BJ (cell line): ENCODE data around the gene RNU4-1. TPM values are rescaled to one million over a fixed set of nuclear protein-coding genes. Genes with fewer than 3 reads are reported as not detected.

Experiments used
- CTCF ChIA-PET: fragments of 350-600 bp; formaldehyde crosslinking; extraction: SDS; loops from one replicate; lab custom pipeline; 2021; ENCODE audit warnings: antibody characterized with exemption, inconsistent platforms; lab: Yijun Ruan, JAX
- POLR2A ChIA-PET: fragments of 300-600 bp; sonication (Branson Sonifier 250); formaldehyde crosslinking; extraction: SDS; loops from one replicate; lab custom pipeline; 2021; ENCODE audit warnings: antibody characterized with exemption; lab: Charles Lee
- DNase-seq: peaks from one replicate; pipeline ENCODE4 v3.0.0-alpha.2; 2011; ENCODE audit warnings: low read depth
- H3K27me3 ChIP-seq: 2 replicates; pipeline ENCODE4 v1.6.0; 2011; ENCODE audit warnings: low read length; ENCODE audit not compliant: control insufficient read depth, insufficient read depth
- H3K36me3 ChIP-seq: 2 replicates; pipeline ENCODE4 v1.5.1; 2011; ENCODE audit warnings: low read length; ENCODE audit not compliant: control insufficient read depth, insufficient read depth
- H3K4me3 ChIP-seq: 2 replicates; pipeline ENCODE4 v1.5.1; 2011; ENCODE audit warnings: low read depth, mild to moderate bottlenecking, control low read depth, low read length
- CTCF ChIP-seq: IDR thresholded peaks from 2 replicates; pipeline ENCODE4 v1.5.1; 2011; ENCODE audit warnings: low read depth, mild to moderate bottlenecking, control low read depth, inconsistent platforms, low read length, moderate library complexity; ENCODE audit not compliant: insufficient read depth
- polyA plus RNA-seq: library from polyadenylated mRNA; depleted of rRNA; stranded (reverse); fragments of >200 nt; gene quantifications from 2 replicates; pipeline ENCODE4 v1.2.3, GENCODE V29; 2011

RNU4-1 gene
- polyA plus RNA-seq, 1 experiment: not detected

- Histone ChIP-seq H3K36me3 (no peaks in the 10 kb centered on the region), H3K4me3 (no peak within 1 kb of the TSS), H3K27me3 (peaks cover 5% of the 10 kb centered on the region; the same call in 1 of the 2 replicates)
- no peak for DNase-seq
- ChIA-PET POLR2A (no interaction called here), CTCF (interaction anchor here (0.5 to 2.7 kb wide), 4 partner anchors 9 to 321 kb away, joined by 3 to 9 read pairs (median 5); no protein-coding TSS in a partner anchor)
- TF ChIP-seq CTCF: no peak
Measured at GRCh38 chr12:120327593-120327992, 34.6 kb upstream of the RNU4-1 start, which contains the start of gene PLA2G1B. Gene PLA2G1B (minus strand): TSS chr12:120327779. CDS start chr12:120327753, 26 bp downstream.

- Histone ChIP-seq H3K36me3 (no peaks in the 10 kb centered on the region), H3K4me3 (no peak overlapping the region), H3K27me3 (peaks cover 5% of the 10 kb centered on the region)
- POLR2A ChIA-PET: no interaction called here
- DNase-seq: no peak
- no peak for TF ChIP-seq CTCF
- CTCF ChIA-PET: interaction anchor here (0.7 to 1.8 kb wide), 7 partner anchors 10 to 214 kb away, joined by 3 to 10 read pairs (median 3); partner anchors contain the start of gene SIRT4
Measured at GRCh38 chr12:120324841-120325417, 31.9 kb upstream of the RNU4-1 start.

DNA sequence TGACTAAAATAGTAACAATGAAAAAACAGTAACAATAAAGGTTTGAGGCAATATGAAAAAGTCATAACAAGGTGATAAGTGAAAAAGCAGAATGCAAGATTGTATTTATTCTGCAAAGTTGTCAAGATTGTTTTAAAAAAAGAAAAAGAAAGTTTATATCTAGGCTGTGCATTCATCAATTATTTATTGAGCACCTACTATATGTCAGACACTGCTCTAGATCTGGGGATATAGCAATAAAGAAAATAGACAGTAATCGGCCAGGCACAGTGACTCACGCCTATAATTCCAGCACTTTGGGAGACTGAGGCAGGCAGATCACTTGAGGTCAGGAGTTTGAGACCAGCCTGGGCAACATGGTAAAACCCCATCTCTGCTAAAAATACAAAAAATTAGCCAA, 30.7 kb upstream of the RNU4-1 start:
- Histone ChIP-seq H3K4me3 (no peak overlapping the region), H3K27me3 (peaks cover 5% of the 10 kb centered on the region), H3K36me3 (no peaks in the 10 kb centered on the region)
- CTCF ChIA-PET: interaction anchor here (1.4 to 1.8 kb wide), 2 partner anchors 22 to 39 kb away, joined by 3 to 7 read pairs; partner anchors contain the start of gene SIRT4
- POLR2A ChIA-PET: no interaction called here
- DNase-seq: no peak
- no peak for TF ChIP-seq CTCF

GRCh38 chr12:120321382-120322202, 28.6 kb upstream of the RNU4-1 start:
- H3K4me3 ChIP-seq: no peak overlapping the region
- no peak for DNase-seq
- CTCF ChIA-PET: no interaction called here
- TF ChIP-seq CTCF: no peak
- POLR2A ChIA-PET: no interaction called here
- no peaks in the 10 kb centered on the region for H3K36me3 ChIP-seq
- H3K27me3 ChIP-seq: no peaks in the 10 kb centered on the region; the same call in 1 of the 2 replicates
